Measurements from ENCODE around the gene CD79B.

- TF ChIP-seq, protein P1, sequence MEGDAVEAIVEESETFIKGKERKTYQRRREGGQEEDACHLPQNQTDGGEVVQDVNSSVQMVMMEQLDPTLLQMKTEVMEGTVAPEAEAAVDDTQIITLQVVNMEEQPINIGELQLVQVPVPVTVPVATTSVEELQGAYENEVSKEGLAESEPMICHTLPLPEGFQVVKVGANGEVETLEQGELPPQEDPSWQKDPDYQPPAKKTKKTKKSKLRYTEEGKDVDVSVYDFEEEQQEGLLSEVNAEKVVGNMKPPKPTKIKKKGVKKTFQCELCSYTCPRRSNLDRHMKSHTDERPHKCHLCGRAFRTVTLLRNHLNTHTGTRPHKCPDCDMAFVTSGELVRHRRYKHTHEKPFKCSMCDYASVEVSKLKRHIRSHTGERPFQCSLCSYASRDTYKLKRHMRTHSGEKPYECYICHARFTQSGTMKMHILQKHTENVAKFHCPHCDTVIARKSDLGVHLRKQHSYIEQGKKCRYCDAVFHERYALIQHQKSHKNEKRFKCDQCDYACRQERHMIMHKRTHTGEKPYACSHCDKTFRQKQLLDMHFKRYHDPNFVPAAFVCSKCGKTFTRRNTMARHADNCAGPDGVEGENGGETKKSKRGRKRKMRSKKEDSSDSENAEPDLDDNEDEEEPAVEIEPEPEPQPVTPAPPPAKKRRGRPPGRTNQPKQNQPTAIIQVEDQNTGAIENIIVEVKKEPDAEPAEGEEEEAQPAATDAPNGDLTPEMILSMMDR (conservative IDR thresholded peaks at IDR 0.05; ENCODE audit: low read depth, low read length) = peak; percentile 61
- TF ChIP-seq EZH2 (IDR thresholded peaks at IDR 0.05; ENCODE audit: borderline replicate concordance, low read depth, low read length, poor library complexity, severe bottlenecking) = no peak
Observed at GRCh38 chr17:63881935-63882601, 50.1 kb downstream of the CD79B start, which contains the start of gene GH2.
